Purkinje cell (primary cell): ENCODE measurements around the gene FBF1. TPM values are rescaled to one million over a fixed set of nuclear protein-coding genes. Genes with fewer than 3 reads are reported as not detected.

Experiments used
- polyA plus RNA-seq: library from polyadenylated mRNA; unstranded; fragments of >200 nt; fragmentation: Nextera tagmentation; gene quantifications from 2 replicates; pipeline ENCODE4 v1.2.1, GENCODE V29; 2014

FBF1 gene
- 0.46 and 0.71 TPM in 2 replicates for polyA plus RNA-seq

GRCh38 chr17:75940727-75941441 lies at the start of gene FBF1:
FBF1 (minus strand) TSS chr17:75941042; CDS start chr17:75938149, 2,893 bp downstream.

GRCh38 chr17:75978938-75979704 lies 38.3 kb upstream of the FBF1 start, which contains the start of the genes ACOX1 and TEN1:
ACOX1 (minus strand) TSS chr17:75979166; CDS start chr17:75979073, 93 bp downstream.
TEN1 (plus strand) TSS chr17:75979240; CDS start chr17:75986193, 6,953 bp downstream.

GRCh38 chr17:75904749-75905521 lies 35.9 kb downstream of the FBF1 start, which contains the start of gene MRPL38:
MRPL38 (minus strand) TSS chr17:75904884; CDS start chr17:75904875, 9 bp downstream.

GRCh38 chr17:75896415-75897159 lies 44.3 kb downstream of the FBF1 start, which contains the start of gene TRIM65:
TRIM65 (minus strand) TSS chr17:75896951; CDS start chr17:75896937, 14 bp downstream.

GRCh38 chr17:75878174-75878998 lies 62.5 kb downstream of the FBF1 start, which contains the start of gene TRIM47:
TRIM47 (minus strand) TSS chr17:75878581; CDS start chr17:75878548, 33 bp downstream.

Other genes starting within 250 kb of the FBF1 start
- not detected in 2 replicates for gene ITGB4, start 219.6 kb downstream of the FBF1 start, polyA plus RNA-seq
- gene GALK1, start 175.8 kb downstream of the FBF1 start, polyA plus RNA-seq, result 1.1 TPM in 1 of 2 replicates, not detected in the other
- 1.2 TPM in 1 of 2 replicates, not detected in the other for gene UNK, start 156.2 kb downstream of the FBF1 start, polyA plus RNA-seq
- gene UNC13D, start 96.6 kb downstream of the FBF1 start, polyA plus RNA-seq, result not detected in 2 replicates
- 16.8 and 30.4 TPM in 2 replicates for gene WBP2, start 85.7 kb downstream of the FBF1 start, polyA plus RNA-seq
- gene TRIM47, start 62.5 kb downstream of the FBF1 start, polyA plus RNA-seq, result 3.8 and 5.3 TPM in 2 replicates
- not detected in 2 replicates for gene TRIM65, start 44.1 kb downstream of the FBF1 start, polyA plus RNA-seq
- 22.6 and 30.0 TPM in 2 replicates for gene MRPL38, start 36.2 kb downstream of the FBF1 start, polyA plus RNA-seq
- 16.2 and 18.6 TPM in 2 replicates for gene ACOX1, start 38.1 kb upstream of the FBF1 start, polyA plus RNA-seq
- gene TEN1, start 38.2 kb upstream of the FBF1 start, polyA plus RNA-seq, result 3.4 and 10.1 TPM in 2 replicates
- 0.29 and 1.8 TPM in 2 replicates for gene CDK3, start 59.8 kb upstream of the FBF1 start, polyA plus RNA-seq
- gene EVPL, start 86.3 kb upstream of the FBF1 start, polyA plus RNA-seq, result 0.39 TPM in 1 of 2 replicates, not detected in the other
- 26.4 and 28.5 TPM in 2 replicates for gene SRP68, start 131.5 kb upstream of the FBF1 start, polyA plus RNA-seq
- 0.41 TPM in 1 of 2 replicates, not detected in the other for gene GALR2, start 133.7 kb upstream of the FBF1 start, polyA plus RNA-seq
- 0.20 and 0.42 TPM in 2 replicates for gene ZACN, start 138.1 kb upstream of the FBF1 start, polyA plus RNA-seq
- 21.9 and 24.2 TPM in 2 replicates for gene EXOC7, start 162.7 kb upstream of the FBF1 start, polyA plus RNA-seq
- gene FOXJ1, start 200.2 kb upstream of the FBF1 start, polyA plus RNA-seq, result not detected in 2 replicates